Neural cell (in vitro differentiated cells): Measurements from ENCODE around the gene BGN. TPM values are rescaled to one million over a fixed set of nuclear protein-coding genes. Genes with fewer than 3 reads are reported as not detected.

Source experiments
- H2AFZ ChIP-seq: fragments of 200-600, 300-800 bp; sonication (generic), shearing (Covaris generic); 2 replicates; pipeline ENCODE4 v1.6.0; 2014; ENCODE audit warnings: low read depth, mild to moderate bottlenecking, antibody characterized with exemption, low read length, moderate library complexity
- H3F3A ChIP-seq: fragments of 200-600 bp; shearing (Covaris generic); 2 replicates; pipeline ENCODE4 v1.6.1; 2016; ENCODE audit warnings: mild to moderate bottlenecking, moderate library complexity, mixed read lengths, antibody characterized with exemption, low read length; ENCODE audit not compliant: insufficient read depth, poor library complexity, severe bottlenecking
- H3K27ac ChIP-seq: fragments of 200-600, 300-800 bp; sonication (generic), shearing (Covaris generic); 2 replicates; pipeline ENCODE4 v1.5.1; 2014; ENCODE audit warnings: mild to moderate bottlenecking, low read length, moderate library complexity
- H3K27me3 ChIP-seq: fragments of 300-800, 200-600 bp; sonication (generic), shearing (Covaris generic); 2 replicates; pipeline ENCODE4 v1.6.0; 2014; ENCODE audit warnings: mild to moderate bottlenecking, low read depth, low read length, moderate library complexity; ENCODE audit not compliant: insufficient read depth
- H3K36me3 ChIP-seq: fragments of 300-800, 200-600 bp; sonication (generic), shearing (Covaris generic); 2 replicates; pipeline ENCODE4 v1.5.1; 2014; ENCODE audit warnings: mild to moderate bottlenecking, antibody characterized with exemption, low read length, moderate library complexity; ENCODE audit not compliant: insufficient read depth
- H3K4me2 ChIP-seq: fragments of 300-800, 200-600 bp; sonication (generic), shearing (Covaris generic); 2 replicates; pipeline ENCODE4 v1.6.0; 2014; ENCODE audit warnings: mild to moderate bottlenecking, low read length
- H3K4me3 ChIP-seq: fragments of 300-800, 200-600 bp; sonication (generic), shearing (Covaris generic); 2 replicates; pipeline ENCODE4 v1.5.1; 2014; ENCODE audit warnings: mild to moderate bottlenecking, low read length, moderate library complexity
- H3K79me2 ChIP-seq: fragments of 200-600 bp; shearing (Covaris generic); replicated peaks from 2 replicates; pipeline ENCODE4 v1.6.0; 2014; ENCODE audit warnings: mild to moderate bottlenecking, low read length, moderate library complexity; ENCODE audit not compliant: insufficient read depth
- H3K9ac ChIP-seq: fragments of 300-800, 200-600 bp; sonication (generic), shearing (Covaris generic); 2 replicates; pipeline ENCODE4 v1.6.1; 2016; ENCODE audit warnings: mild to moderate bottlenecking, low read length, mixed read lengths
- H3K9me2 ChIP-seq: fragments of 200-600 bp; shearing (Covaris generic); 2 replicates; pipeline ENCODE4 v1.6.1; 2016; ENCODE audit warnings: mild to moderate bottlenecking, low read length, mixed read lengths; ENCODE audit not compliant: insufficient read depth
- H3K9me3 ChIP-seq: fragments of 200-600, 300-800 bp; sonication (generic), shearing (Covaris generic); 2 replicates; pipeline ENCODE4 v1.6.1; 2016; ENCODE audit warnings: mild to moderate bottlenecking, mixed run types, low read length, moderate library complexity, mixed read lengths
- H4K20me1 ChIP-seq: fragments of 200-600 bp; shearing (Covaris generic); 2 replicates; pipeline ENCODE4 v1.6.1; 2016; ENCODE audit warnings: mild to moderate bottlenecking, mixed run types; ENCODE audit not compliant: insufficient read depth
- EP300 ChIP-seq: fragments of 450-650 bp; conservative IDR thresholded peaks from 2 replicates; pipeline ENCODE4 v1.6.1; 2014; ENCODE audit warnings: antibody characterized with exemption, mild to moderate bottlenecking, moderate library complexity; ENCODE audit not compliant: poor library complexity, severe bottlenecking
- EZH2 ChIP-seq: fragments of 200-600, 300-800 bp; shearing (Covaris generic), sonication (generic); IDR thresholded peaks from 2 replicates; pipeline ENCODE4 v1.6.1; 2014; ENCODE audit warnings: antibody characterized with exemption, low read length, borderline replicate concordance, mild to moderate bottlenecking; ENCODE audit not compliant: insufficient read depth, poor library complexity, severe bottlenecking
- MXI1 ChIP-seq: fragments of 450-650 bp; conservative IDR thresholded peaks from 2 replicates; pipeline ENCODE4 v1.6.1; 2014; ENCODE audit warnings: antibody characterized with exemption, mild to moderate bottlenecking; ENCODE audit not compliant: poor library complexity, severe bottlenecking
- POLR2AphosphoS5 ChIP-seq: IDR thresholded peaks from 2 replicates; pipeline ENCODE4 v1.6.1; 2012
- RAD21 ChIP-seq: fragments of 450-650 bp; conservative IDR thresholded peaks from 2 replicates; pipeline ENCODE4 v1.6.1; 2014; ENCODE audit warnings: antibody characterized with exemption, mild to moderate bottlenecking, moderate library complexity
- SMC3 ChIP-seq: fragments of 450-650 bp; conservative IDR thresholded peaks from 2 replicates; pipeline ENCODE4 v1.6.1; 2014; ENCODE audit warnings: antibody characterized with exemption, mild to moderate bottlenecking, moderate library complexity; ENCODE audit not compliant: poor library complexity
- TAF1 ChIP-seq: IDR thresholded peaks from 2 replicates; pipeline ENCODE4 v1.6.1; 2012; ENCODE audit warnings: low read depth
- polyA plus RNA-seq: library from polyadenylated mRNA; depleted of rRNA; stranded (reverse); fragments of >200 nt; gene quantifications from 2 replicates; pipeline ENCODE4 v1.2.3, GENCODE V29; 2014
- TF ChIP-seq, protein P1 (sequence below): fragments of 450-650 bp; IDR thresholded peaks from 2 replicates; pipeline ENCODE4 v1.5.1; 2014; ENCODE audit warnings: antibody characterized with exemption, mild to moderate bottlenecking, moderate library complexity; ENCODE audit not compliant: poor library complexity, severe bottlenecking
- TF ChIP-seq, protein P2 (sequence below): IDR thresholded peaks from 2 replicates; pipeline ENCODE4 v1.6.1; 2012; ENCODE audit warnings: borderline replicate concordance

BGN gene
- polyA plus RNA-seq, 1 donor from 2014 or later: not detected

DNA sequence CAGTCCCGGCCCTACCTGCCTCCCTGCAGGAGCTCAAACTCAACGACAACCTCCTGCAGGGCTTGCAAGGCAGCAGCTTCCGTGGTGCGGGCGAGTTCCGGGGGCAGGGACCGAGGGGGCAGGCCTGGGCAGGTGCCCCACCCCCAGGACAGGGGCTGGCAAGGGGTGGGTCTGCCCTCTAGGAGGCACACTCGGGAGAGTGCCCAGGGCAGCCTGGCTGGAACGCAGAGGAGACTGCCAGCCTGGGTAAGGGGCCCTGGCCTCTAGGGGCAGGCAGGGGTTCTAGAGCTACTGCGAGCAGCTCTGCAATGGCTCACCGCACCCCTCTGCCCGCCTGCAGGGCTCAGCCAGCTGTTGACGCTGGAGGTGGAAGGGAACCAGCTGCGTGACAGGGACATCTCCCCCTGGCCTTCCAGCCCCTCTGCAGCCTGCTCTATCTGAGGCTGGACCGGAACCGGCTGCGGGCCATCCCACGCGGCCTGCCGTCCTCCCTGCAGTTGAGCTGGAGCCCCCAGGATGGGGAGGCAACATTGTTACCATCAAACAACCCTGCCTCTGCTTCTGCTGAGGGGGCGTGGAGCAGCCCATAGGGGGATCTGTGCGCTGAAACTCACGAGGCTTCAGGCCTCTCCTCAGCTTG lies 12.3 kb upstream of the BGN start:
- Histone ChIP-seq H3K4me3 (no peak overlapping the region), H3K9ac (no peak overlapping the region), H3K36me3 (no peaks in the 10 kb centered on the region), H3K27ac (no peak overlapping the region), H3K27me3 (no peaks in the 10 kb centered on the region), H4K20me1 (no peaks in the 10 kb centered on the region), H3K9me3 (no peaks in the 10 kb centered on the region), H3K9me2 (no peaks in the 10 kb centered on the region), H3F3A (no peaks in the 10 kb centered on the region), H3K79me2 (no peaks in the 10 kb centered on the region), H2AFZ (no peak overlapping the region), H3K4me2 (no peak overlapping the region)
- TF ChIP-seq, protein P1, sequence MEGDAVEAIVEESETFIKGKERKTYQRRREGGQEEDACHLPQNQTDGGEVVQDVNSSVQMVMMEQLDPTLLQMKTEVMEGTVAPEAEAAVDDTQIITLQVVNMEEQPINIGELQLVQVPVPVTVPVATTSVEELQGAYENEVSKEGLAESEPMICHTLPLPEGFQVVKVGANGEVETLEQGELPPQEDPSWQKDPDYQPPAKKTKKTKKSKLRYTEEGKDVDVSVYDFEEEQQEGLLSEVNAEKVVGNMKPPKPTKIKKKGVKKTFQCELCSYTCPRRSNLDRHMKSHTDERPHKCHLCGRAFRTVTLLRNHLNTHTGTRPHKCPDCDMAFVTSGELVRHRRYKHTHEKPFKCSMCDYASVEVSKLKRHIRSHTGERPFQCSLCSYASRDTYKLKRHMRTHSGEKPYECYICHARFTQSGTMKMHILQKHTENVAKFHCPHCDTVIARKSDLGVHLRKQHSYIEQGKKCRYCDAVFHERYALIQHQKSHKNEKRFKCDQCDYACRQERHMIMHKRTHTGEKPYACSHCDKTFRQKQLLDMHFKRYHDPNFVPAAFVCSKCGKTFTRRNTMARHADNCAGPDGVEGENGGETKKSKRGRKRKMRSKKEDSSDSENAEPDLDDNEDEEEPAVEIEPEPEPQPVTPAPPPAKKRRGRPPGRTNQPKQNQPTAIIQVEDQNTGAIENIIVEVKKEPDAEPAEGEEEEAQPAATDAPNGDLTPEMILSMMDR: no peak
- TF ChIP-seq RAD21 (no peak), SMC3 (no peak), EZH2 (no peak), MXI1 (no peak), TAF1 (no peak), EP300 (no peak), POLR2AphosphoS5 (no peak)
- TF ChIP-seq, protein P2, sequence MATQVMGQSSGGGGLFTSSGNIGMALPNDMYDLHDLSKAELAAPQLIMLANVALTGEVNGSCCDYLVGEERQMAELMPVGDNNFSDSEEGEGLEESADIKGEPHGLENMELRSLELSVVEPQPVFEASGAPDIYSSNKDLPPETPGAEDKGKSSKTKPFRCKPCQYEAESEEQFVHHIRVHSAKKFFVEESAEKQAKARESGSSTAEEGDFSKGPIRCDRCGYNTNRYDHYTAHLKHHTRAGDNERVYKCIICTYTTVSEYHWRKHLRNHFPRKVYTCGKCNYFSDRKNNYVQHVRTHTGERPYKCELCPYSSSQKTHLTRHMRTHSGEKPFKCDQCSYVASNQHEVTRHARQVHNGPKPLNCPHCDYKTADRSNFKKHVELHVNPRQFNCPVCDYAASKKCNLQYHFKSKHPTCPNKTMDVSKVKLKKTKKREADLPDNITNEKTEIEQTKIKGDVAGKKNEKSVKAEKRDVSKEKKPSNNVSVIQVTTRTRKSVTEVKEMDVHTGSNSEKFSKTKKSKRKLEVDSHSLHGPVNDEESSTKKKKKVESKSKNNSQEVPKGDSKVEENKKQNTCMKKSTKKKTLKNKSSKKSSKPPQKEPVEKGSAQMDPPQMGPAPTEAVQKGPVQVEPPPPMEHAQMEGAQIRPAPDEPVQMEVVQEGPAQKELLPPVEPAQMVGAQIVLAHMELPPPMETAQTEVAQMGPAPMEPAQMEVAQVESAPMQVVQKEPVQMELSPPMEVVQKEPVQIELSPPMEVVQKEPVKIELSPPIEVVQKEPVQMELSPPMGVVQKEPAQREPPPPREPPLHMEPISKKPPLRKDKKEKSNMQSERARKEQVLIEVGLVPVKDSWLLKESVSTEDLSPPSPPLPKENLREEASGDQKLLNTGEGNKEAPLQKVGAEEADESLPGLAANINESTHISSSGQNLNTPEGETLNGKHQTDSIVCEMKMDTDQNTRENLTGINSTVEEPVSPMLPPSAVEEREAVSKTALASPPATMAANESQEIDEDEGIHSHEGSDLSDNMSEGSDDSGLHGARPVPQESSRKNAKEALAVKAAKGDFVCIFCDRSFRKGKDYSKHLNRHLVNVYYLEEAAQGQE: no peak

DNA sequence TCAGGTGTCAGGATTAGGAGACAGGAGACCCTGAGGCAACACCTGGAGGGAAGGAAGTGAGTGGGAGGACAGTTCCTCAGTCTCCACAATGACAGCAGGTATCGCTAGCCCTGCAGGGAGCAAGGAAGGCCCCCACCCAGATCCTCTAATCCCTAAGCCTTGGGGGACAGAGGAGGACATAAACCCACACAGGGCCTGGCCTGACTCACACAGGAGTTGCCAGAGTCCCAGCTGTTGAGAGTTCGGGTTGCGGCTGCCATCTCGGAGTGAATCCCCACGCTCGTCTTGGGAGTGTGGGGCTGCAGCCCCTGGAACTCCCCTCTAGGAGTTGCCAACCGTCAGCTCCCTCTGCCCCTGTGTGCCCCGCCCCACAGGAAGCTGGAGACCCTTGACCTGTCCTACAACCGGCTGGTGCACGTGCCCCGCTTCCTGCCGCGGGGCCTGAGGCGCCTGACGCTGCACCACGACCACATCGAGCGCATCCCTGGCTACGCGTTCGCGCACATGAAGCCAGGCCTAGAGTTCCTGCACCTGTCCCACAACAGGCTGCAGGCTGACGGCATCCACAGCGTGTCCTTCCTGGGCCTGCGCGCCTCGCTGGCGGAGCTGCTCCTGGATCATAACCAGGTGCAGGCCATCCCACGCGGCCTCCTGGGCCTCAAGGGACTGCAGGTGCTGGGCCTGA lies 9.2 kb upstream of the BGN start:
- Histone ChIP-seq H3F3A (no peaks in the 10 kb centered on the region), H3K9me2 (no peaks in the 10 kb centered on the region), H3K4me2 (no peak overlapping the region), H2AFZ (no peak overlapping the region), H4K20me1 (no peaks in the 10 kb centered on the region), H3K27ac (no peak overlapping the region), H3K9me3 (no peaks in the 10 kb centered on the region), H3K79me2 (no peaks in the 10 kb centered on the region), H3K36me3 (no peaks in the 10 kb centered on the region), H3K9ac (no peak overlapping the region), H3K27me3 (no peaks in the 10 kb centered on the region), H3K4me3 (no peak overlapping the region)
- TF ChIP-seq SMC3 (no peak), POLR2AphosphoS5 (no peak), TAF1 (no peak), RAD21 (no peak), EP300 (no peak), MXI1 (no peak), EZH2 (no peak)
- TF ChIP-seq, protein P2: no peak
- TF ChIP-seq, protein P1: no peak
